SIG-M5 treated with dmso at 0.1 percent for 504 hours (cell line): ENCODE measurements around the gene APBA2.
"Not testable (repeated sequence)": the region's sequence is repeated elsewhere in the genome, so short reads cannot be mapped to it uniquely, and the experiment has no call there.

Source experiments
- DNase-seq: peaks from one replicate; lab custom pipeline; 2025; ENCODE audit not compliant: unreplicated experiment; lab: John Stamatoyannopoulos, UW

APBA2 gene

GRCh38 chr15:28885630-28886430 is at the start of gene APBA2:
APBA2 (plus strand) TSS chr15:28885974; CDS start chr15:29053885, 167,911 bp downstream.
- DNase-seq = no peak

GRCh38 chr15:28840285-28840684 is 45.5 kb upstream of the APBA2 start:
- DNase-seq = not testable (repeated sequence)

GRCh38 chr15:28842210-28842609 is 43.6 kb upstream of the APBA2 start:
- not testable (repeated sequence) for DNase-seq

GRCh38 chr15:28843520-28843919 is 42.3 kb upstream of the APBA2 start:
- not testable (repeated sequence) for DNase-seq

GRCh38 chr15:28844147-28844546 is 41.6 kb upstream of the APBA2 start:
- DNase-seq = not testable (repeated sequence)

GRCh38 chr15:28847247-28847646 is 38.5 kb upstream of the APBA2 start:
- DNase-seq = not testable (repeated sequence)

GRCh38 chr15:28847959-28848358 is 37.8 kb upstream of the APBA2 start:
- DNase-seq = not testable (repeated sequence)

GRCh38 chr15:28848521-28848920 is 37.3 kb upstream of the APBA2 start, which contains the start of gene GOLGA6L7:
GOLGA6L7 (minus strand) TSS chr15:28848644; CDS start chr15:28848549, 95 bp downstream.
- DNase-seq = not testable (repeated sequence)

GRCh38 chr15:28849271-28849670 is 36.5 kb upstream of the APBA2 start:
- not testable (repeated sequence) for DNase-seq

GRCh38 chr15:28849766-28850165 is 36.0 kb upstream of the APBA2 start:
- DNase-seq = not testable (repeated sequence)

GRCh38 chr15:28853654-28854053 is 32.1 kb upstream of the APBA2 start:
- DNase-seq = not testable (repeated sequence)

- DNase-seq = not testable (repeated sequence)
Observed at GRCh38 chr15:28854578-28854977, 31.2 kb upstream of the APBA2 start.

- DNase-seq = no peak
Observed at GRCh38 chr15:28861031-28861534, 24.7 kb upstream of the APBA2 start.

GRCh38 chr15:28861589-28862293 is 24.0 kb upstream of the APBA2 start:
- not testable (repeated sequence) for DNase-seq

- no peak for DNase-seq
Observed at GRCh38 chr15:28868744-28869345, 16.9 kb upstream of the APBA2 start.

GRCh38 chr15:28871168-28871567 is 14.6 kb upstream of the APBA2 start:
- DNase-seq = no peak

- DNase-seq = no peak
Observed at GRCh38 chr15:28873006-28873405, 12.8 kb upstream of the APBA2 start.

- no peak for DNase-seq
Observed at GRCh38 chr15:28873585-28874190, 12.1 kb upstream of the APBA2 start.

GRCh38 chr15:28875461-28876000 is 10.2 kb upstream of the APBA2 start:
- no peak for DNase-seq

- no peak for DNase-seq
Observed at GRCh38 chr15:28876131-28876844, 9.5 kb upstream of the APBA2 start.
